ENCODE results near the gene HDAC9.

HDAC9 gene

GRCh38 chr7:18948521-18948920, 453.0 kb downstream of the HDAC9 start:
- Histone ChIP-seq H3K79me2 (ENCODE audit: insufficient read depth, low read length) (no peaks in the 10 kb centered on the region), H4K20me1 (ENCODE audit: insufficient read depth, low read length, poor library complexity, severe bottlenecking) (no peaks in the 10 kb centered on the region), H3K27me3 (ENCODE audit: insufficient read depth, low read length, poor library complexity, severe bottlenecking) (no peaks in the 10 kb centered on the region), H3K9ac (ENCODE audit: low read depth, low read length, poor library complexity, severe bottlenecking) (no peak overlapping the region), H3K4me1 (ENCODE audit: insufficient read depth, low read length, poor library complexity, severe bottlenecking) (peaks cover 6% of the 10 kb centered on the region), H3K4me3 (ENCODE audit: low read length, poor library complexity, severe bottlenecking) (no peak overlapping the region), H3K4me2 (ENCODE audit: low read depth, low read length, poor library complexity, severe bottlenecking) (no peak overlapping the region), H3K36me3 (ENCODE audit: insufficient read depth, low read length) (no peaks in the 10 kb centered on the region), H3K9me3 (ENCODE audit: insufficient read depth, low read depth, low read length) (no peaks in the 10 kb centered on the region), H2AFZ (ENCODE audit: low read length) (no peak overlapping the region), H3F3A (ENCODE audit: low read depth) (no peaks in the 10 kb centered on the region), H3K9me2 (replicated peaks; ENCODE audit: low read depth, low read length) (no peaks in the 10 kb centered on the region)
- TF ChIP-seq EZH2phosphoT487 (IDR thresholded peaks at IDR 0.05; ENCODE audit: borderline replicate concordance) (no peak), CTCF (conservative IDR thresholded peaks at IDR 0.05; ENCODE audit: low read length) (no peak)

- no peaks in the 10 kb centered on the region for H3K79me2 ChIP-seq (ENCODE audit: insufficient read depth, low read length)
- peaks cover 6% of the 10 kb centered on the region for H3K4me1 ChIP-seq (ENCODE audit: insufficient read depth, low read length, poor library complexity, severe bottlenecking)
- H3K4me2 ChIP-seq (ENCODE audit: low read depth, low read length, poor library complexity, severe bottlenecking): no peak overlapping the region
- no peaks in the 10 kb centered on the region for H3K9me2 ChIP-seq (replicated peaks; ENCODE audit: low read depth, low read length)
- H3K9ac ChIP-seq (ENCODE audit: low read depth, low read length, poor library complexity, severe bottlenecking): no peak overlapping the region
- H4K20me1 ChIP-seq (ENCODE audit: insufficient read depth, low read length, poor library complexity, severe bottlenecking): no peaks in the 10 kb centered on the region
- H3K9me3 ChIP-seq (ENCODE audit: insufficient read depth, low read depth, low read length): no peaks in the 10 kb centered on the region
- no peak overlapping the region for H3K4me3 ChIP-seq (ENCODE audit: low read length, poor library complexity, severe bottlenecking)
- no peaks in the 10 kb centered on the region for H3F3A ChIP-seq (ENCODE audit: low read depth)
- TF ChIP-seq EZH2phosphoT487 (IDR thresholded peaks at IDR 0.05; ENCODE audit: borderline replicate concordance) (no peak), CTCF (conservative IDR thresholded peaks at IDR 0.05; ENCODE audit: low read length) (no peak)
- no peaks in the 10 kb centered on the region for H3K36me3 ChIP-seq (ENCODE audit: insufficient read depth, low read length)
- H3K27me3 ChIP-seq (ENCODE audit: insufficient read depth, low read length, poor library complexity, severe bottlenecking): no peaks in the 10 kb centered on the region
- H2AFZ ChIP-seq (ENCODE audit: low read length): no peak overlapping the region
These were observed 457.3 kb downstream of the HDAC9 start for GRCh38 chr7:18952846-18953245.

DNA sequence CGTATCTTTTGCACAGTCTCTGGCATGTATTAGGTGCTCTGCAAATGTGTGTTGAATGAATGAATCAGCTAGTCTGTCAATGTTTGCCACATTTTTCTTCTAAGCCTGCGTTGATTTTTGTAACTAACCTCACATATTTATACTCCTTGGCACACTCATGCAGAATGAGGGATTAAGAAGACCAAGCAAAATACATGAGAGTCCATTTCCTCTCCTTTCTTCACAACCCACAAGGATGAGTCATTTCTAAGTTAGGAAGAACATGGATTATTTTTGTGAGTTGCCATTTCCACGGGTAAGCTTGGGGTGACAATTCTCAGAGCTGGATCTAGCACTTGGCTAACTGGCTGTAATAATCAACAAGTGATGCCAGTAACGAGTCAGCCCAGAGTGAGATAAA, 463.1 kb downstream of the HDAC9 start:
- Histone ChIP-seq H3K27me3 (ENCODE audit: insufficient read depth, low read length, poor library complexity, severe bottlenecking) (no peaks in the 10 kb centered on the region), H3K79me2 (ENCODE audit: insufficient read depth, low read length) (no peaks in the 10 kb centered on the region), H2AFZ (ENCODE audit: low read length) (no peak overlapping the region), H3K9me2 (replicated peaks; ENCODE audit: low read depth, low read length) (no peaks in the 10 kb centered on the region), H3K9me3 (ENCODE audit: insufficient read depth, low read depth, low read length) (no peaks in the 10 kb centered on the region), H4K20me1 (ENCODE audit: insufficient read depth, low read length, poor library complexity, severe bottlenecking) (no peaks in the 10 kb centered on the region), H3K4me2 (ENCODE audit: low read depth, low read length, poor library complexity, severe bottlenecking) (no peak overlapping the region), H3F3A (ENCODE audit: low read depth) (no peaks in the 10 kb centered on the region), H3K4me3 (ENCODE audit: low read length, poor library complexity, severe bottlenecking) (no peak overlapping the region), H3K36me3 (ENCODE audit: insufficient read depth, low read length) (no peaks in the 10 kb centered on the region), H3K4me1 (ENCODE audit: insufficient read depth, low read length, poor library complexity, severe bottlenecking) (no peaks in the 10 kb centered on the region), H3K9ac (ENCODE audit: low read depth, low read length, poor library complexity, severe bottlenecking) (no peak overlapping the region)
- TF ChIP-seq CTCF (conservative IDR thresholded peaks at IDR 0.05; ENCODE audit: low read length) (no peak), EZH2phosphoT487 (IDR thresholded peaks at IDR 0.05; ENCODE audit: borderline replicate concordance) (no peak)

All from Loucy (cell line).